GM13976 (cell line): Measurements from ENCODE around the gene KRTAP5-7.

Experiments used
- DNase-seq: peaks from one replicate; pipeline ENCODE4 v3.0.0; 2012; ENCODE audit warnings: low spot score
- CTCF ChIP-seq: IDR thresholded peaks from 2 replicates; pipeline ENCODE4 v1.5.1; 2012; ENCODE audit warnings: borderline replicate concordance, mild to moderate bottlenecking; ENCODE audit not compliant: insufficient read depth; ENCODE audit errors: extremely low read depth, missing control alignments, control extremely low read depth
- in situ Hi-C: fragments of 300-500 bp; cut with MboI; formaldehyde crosslinking; loops from one replicate; pipeline ENCODE4 v1.12.0; 2022; ENCODE audit warnings: low sequenced_read_pairs, mixed read lengths, inconsistent platforms; ENCODE audit not compliant: unreplicated experiment

KRTAP5-7 gene

DNA sequence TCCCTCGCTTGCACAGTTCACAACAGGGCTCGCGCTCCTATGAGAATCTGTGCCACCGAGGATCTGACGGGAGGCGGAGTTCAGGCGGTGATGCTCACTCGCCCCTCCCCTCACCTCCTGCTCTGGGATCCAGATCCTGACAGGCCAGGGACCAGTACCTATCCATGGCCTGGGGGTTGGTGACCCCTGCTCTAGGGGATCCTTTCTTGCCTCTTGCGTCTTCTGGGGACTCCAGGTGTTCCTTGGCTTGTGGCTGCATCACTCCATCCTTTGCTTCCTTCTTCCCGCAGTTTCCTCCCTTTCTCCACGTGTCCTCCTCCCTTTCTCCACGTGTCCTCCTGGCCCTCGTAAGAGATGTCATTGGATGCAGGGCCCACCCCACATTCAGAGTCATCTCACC, 30.6 kb upstream of the KRTAP5-7 start:
- in situ Hi-C loops, result no loop called here
- TF ChIP-seq CTCF, result no peak
- no peak for DNase-seq

GRCh38 chr11:71498091-71498490, 29.0 kb upstream of the KRTAP5-7 start:
- no peak for TF ChIP-seq CTCF
- in situ Hi-C loops, result no loop called here
- DNase-seq, result no peak

- in situ Hi-C loops, result no loop called here
- no peak for TF ChIP-seq CTCF
- no peak for DNase-seq
Measured at GRCh38 chr11:71499125-71499524, 27.9 kb upstream of the KRTAP5-7 start.

DNA sequence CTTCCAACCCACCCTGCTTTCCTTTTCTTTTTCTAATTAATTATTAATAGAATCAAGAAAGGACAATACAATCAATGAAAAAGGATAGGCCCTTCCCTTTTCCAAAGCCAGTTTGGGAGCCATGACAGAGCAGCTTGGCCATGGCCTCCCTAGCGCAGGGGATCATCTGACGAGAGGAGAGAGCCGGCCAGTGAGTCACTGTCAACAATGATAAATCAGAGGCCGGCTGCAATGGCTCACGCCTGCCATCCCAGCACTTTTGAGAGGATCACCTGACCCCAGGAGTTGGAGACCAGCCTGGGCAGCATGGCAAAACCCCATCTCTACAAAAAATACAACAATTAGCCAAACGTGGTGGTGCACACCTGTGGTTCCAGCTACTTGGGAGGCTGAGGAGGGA, 27.5 kb upstream of the KRTAP5-7 start:
- in situ Hi-C loops, result no loop called here

GRCh38 chr11:71500601-71501021, 26.5 kb upstream of the KRTAP5-7 start:
- DNase-seq, result no peak
- in situ Hi-C loops, result no loop called here
- no peak for TF ChIP-seq CTCF

More for the DNA sequence above, 27.5 kb upstream of the KRTAP5-7 start:
- TF ChIP-seq CTCF, result no peak
- DNase-seq, result no peak

- TF ChIP-seq CTCF, result no peak
- in situ Hi-C loops, result no loop called here
Measured at GRCh38 chr11:71501071-71501985, 25.7 kb upstream of the KRTAP5-7 start.

More at GRCh38 chr11:71501071-71501985, 25.7 kb upstream of the KRTAP5-7 start:
- DNase-seq, result no peak
